Bronchial epithelial cell (primary cell): ENCODE results near the gene CT55. TPM values are rescaled to one million over a fixed set of nuclear protein-coding genes. Genes with fewer than 3 reads are reported as not detected.
A peak's percentile ranks its signal among the peaks of the same experiment; 100 is the strongest.
"Not testable (repeated sequence)": the region's sequence is repeated elsewhere in the genome, so short reads cannot be mapped to it uniquely, and the experiment has no call there.

Source experiments
- DNase-seq: peaks from one replicate; pipeline ENCODE4 v3.0.0-alpha.2; 2010; ENCODE audit warnings: low read depth
- FAIRE-seq: peaks from 2 replicates; lab custom pipeline; 2011; peaks lifted over from hg19 to GRCh38; lab: Jason Lieb, UNC
- H3K27me3 ChIP-seq: 2 replicates; pipeline ENCODE4 v1.5.1; 2011; ENCODE audit warnings: low read length; ENCODE audit not compliant: control insufficient read depth, insufficient read depth
- H3K36me3 ChIP-seq: 2 replicates; pipeline ENCODE4 v1.5.1; 2011; ENCODE audit warnings: low read length; ENCODE audit not compliant: control insufficient read depth, insufficient read depth
- H3K4me3 ChIP-seq: 2 replicates; pipeline ENCODE4 v1.5.1; 2011; ENCODE audit warnings: mild to moderate bottlenecking, low read depth, low read length, control low read depth
- total RNA-seq: library from RNA; depleted of rRNA; stranded (reverse); fragments of >200 nt; gene quantifications from 2 replicates; pipeline ENCODE4 v1.2.1, GENCODE V29; 2014
- TF ChIP-seq, protein P1 (sequence below): IDR thresholded peaks from 2 replicates; pipeline ENCODE4 v1.5.1; 2011; ENCODE audit warnings: mild to moderate bottlenecking, moderate library complexity, low read length, control low read depth, inconsistent platforms; ENCODE audit not compliant: insufficient read depth, severe bottlenecking

The CT55 gene
- total RNA-seq, 1 donor from 2014 or later: not detected

GRCh38 chrX:135168486-135168885, 2.7 kb downstream of the CT55 start:
- Histone ChIP-seq H3K4me3 (no peak overlapping the region), H3K27me3 (no peaks in the 10 kb centered on the region), H3K36me3 (no peaks in the 10 kb centered on the region)
- DNase-seq (no peak), FAIRE-seq (no peak)
- TF ChIP-seq, protein P1, sequence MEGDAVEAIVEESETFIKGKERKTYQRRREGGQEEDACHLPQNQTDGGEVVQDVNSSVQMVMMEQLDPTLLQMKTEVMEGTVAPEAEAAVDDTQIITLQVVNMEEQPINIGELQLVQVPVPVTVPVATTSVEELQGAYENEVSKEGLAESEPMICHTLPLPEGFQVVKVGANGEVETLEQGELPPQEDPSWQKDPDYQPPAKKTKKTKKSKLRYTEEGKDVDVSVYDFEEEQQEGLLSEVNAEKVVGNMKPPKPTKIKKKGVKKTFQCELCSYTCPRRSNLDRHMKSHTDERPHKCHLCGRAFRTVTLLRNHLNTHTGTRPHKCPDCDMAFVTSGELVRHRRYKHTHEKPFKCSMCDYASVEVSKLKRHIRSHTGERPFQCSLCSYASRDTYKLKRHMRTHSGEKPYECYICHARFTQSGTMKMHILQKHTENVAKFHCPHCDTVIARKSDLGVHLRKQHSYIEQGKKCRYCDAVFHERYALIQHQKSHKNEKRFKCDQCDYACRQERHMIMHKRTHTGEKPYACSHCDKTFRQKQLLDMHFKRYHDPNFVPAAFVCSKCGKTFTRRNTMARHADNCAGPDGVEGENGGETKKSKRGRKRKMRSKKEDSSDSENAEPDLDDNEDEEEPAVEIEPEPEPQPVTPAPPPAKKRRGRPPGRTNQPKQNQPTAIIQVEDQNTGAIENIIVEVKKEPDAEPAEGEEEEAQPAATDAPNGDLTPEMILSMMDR: no peak

DNA sequence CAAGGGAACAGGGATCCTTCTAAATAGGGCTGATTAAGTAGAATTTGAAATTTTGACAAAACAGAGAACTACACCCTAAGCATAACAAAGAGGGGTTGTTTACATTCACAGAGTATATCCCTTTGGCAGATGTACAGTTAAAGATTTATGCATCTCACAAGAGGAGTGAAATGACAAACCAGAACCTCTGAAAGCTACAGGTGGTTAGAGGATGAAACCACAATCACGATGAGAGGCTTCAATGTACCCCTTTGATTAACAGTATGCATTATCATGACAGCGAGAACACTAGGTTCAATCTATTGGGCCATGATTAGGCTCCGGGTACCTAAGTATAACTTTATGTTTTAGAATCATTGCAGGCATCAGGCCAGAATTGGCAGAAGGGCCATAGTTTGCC, 16.5 kb downstream of the CT55 start:
- H3K27me3 ChIP-seq, H3K36me3 ChIP-seq, H3K4me3 ChIP-seq, DNase-seq, FAIRE-seq: not testable (repeated sequence)

DNA sequence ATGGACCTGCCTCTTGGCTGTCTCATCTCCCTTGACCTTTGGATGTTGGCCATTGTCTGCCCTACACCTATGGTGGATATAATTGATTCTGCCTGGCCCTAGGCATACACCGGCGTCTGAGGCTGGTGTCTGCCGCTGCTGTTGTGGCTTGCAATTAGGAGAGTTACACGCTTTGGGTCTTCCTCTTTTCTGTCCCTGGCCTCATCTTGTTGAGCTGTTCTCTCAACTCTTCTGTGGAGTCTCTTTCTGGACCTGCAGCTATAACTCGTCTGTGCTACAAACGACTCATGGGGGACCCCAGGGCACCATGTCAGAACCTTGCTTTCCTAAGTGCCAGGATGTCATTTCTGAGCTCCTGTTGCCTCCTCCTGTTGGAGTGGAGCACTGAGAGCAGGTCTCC, 45.1 kb downstream of the CT55 start:
- not testable (repeated sequence) for H3K4me3 ChIP-seq, DNase-seq, H3K27me3 ChIP-seq, H3K36me3 ChIP-seq
- FAIRE-seq: peak; percentile 98

GRCh38 chrX:135120056-135120576, 51.1 kb downstream of the CT55 start, which contains the start of gene ETDB:
Gene ETDB (minus strand): TSS chrX:135120526. CDS start chrX:135119261, 1,265 bp downstream.
- not testable (repeated sequence) for H3K4me3 ChIP-seq, DNase-seq, H3K27me3 ChIP-seq, H3K36me3 ChIP-seq
- FAIRE-seq: peak; percentile 98

GRCh38 chrX:135116064-135116463, 55.1 kb downstream of the CT55 start:
- not testable (repeated sequence) for DNase-seq, H3K4me3 ChIP-seq, H3K36me3 ChIP-seq, H3K27me3 ChIP-seq
- FAIRE-seq: peak; percentile 93

- TF ChIP-seq, protein P1: no peak
- FAIRE-seq: no peak
These were observed 56.8 kb downstream of the CT55 start for GRCh38 chrX:135114392-135114791.

GRCh38 chrX:135112743-135113142, 58.5 kb downstream of the CT55 start:
- FAIRE-seq: no peak
- TF ChIP-seq, protein P1: no peak
- no peaks in the 10 kb centered on the region for H3K36me3 ChIP-seq
- no peak overlapping the region for H3K4me3 ChIP-seq
- no peak for DNase-seq
- no peaks in the 10 kb centered on the region for H3K27me3 ChIP-seq

More at GRCh38 chrX:135114392-135114791, 56.8 kb downstream of the CT55 start:
- Histone ChIP-seq H3K4me3 (no peak overlapping the region), H3K27me3 (no peaks in the 10 kb centered on the region), H3K36me3 (no peaks in the 10 kb centered on the region)
- DNase-seq: no peak

DNA sequence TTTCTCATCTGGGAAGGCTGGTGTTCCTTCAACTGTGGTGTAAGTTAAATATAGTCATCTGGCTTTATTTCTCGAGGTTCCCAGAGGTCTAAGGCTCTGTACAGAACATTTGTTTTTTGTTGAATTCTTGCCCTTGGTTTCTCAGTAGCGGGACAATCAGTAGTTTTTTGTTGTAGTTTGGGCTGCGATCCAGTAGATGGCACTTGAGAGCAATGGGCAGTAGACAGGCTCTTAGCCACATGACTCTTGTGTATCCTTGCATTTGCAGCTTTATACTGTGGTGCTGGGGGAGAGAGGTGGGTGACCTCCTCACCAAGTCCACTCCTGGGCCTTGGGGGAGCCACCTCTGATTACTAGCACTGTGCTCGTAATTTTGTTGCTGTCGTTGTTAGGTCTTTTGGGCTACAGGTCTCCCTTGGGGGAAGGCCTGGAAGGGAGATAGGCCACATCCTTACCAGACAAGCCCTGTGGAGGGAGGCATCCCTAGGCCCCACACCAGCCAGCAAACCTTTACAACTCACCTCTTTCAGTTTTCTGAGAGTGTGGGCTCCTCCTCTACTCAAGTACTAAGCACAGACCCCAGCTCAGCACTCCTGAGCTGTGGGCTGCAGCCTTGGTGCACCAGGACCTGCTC, 59.0 kb downstream of the CT55 start:
- H3K36me3 ChIP-seq: no peaks in the 10 kb centered on the region
- TF ChIP-seq, protein P1: peak; percentile 72
- FAIRE-seq: peak; percentile 7
- no peaks in the 10 kb centered on the region for H3K27me3 ChIP-seq
- no peak overlapping the region for H3K4me3 ChIP-seq
- DNase-seq: peak; percentile 23
